Natural killer cell (primary cell): ENCODE results near the gene GPR55. TPM values are rescaled to one million over a fixed set of nuclear protein-coding genes. Genes with fewer than 3 reads are reported as not detected.

Experiments
- ATAC-seq, 3 donors: fragments of 150-1000 bp in 2 of 3; fragments of 200-7000 bp in 1 of 3; cut with Tn5 transposase; 1 replicate in 1 of 3; 2 replicates in 2 of 3; pipeline ENCODE4 v1.10.0; 2021; ENCODE audit warnings: mild to moderate bottlenecking in 2 of 3, moderate library complexity in 2 of 3
- DNase-seq, 2 donors: peaks; one replicate each; pipeline versions ENCODE4 v3.0.0 to v3.0.0-alpha.2; 2013 to 2021; ENCODE audit warnings: mixed read lengths in 1 of 2
- H3K27ac ChIP-seq: one replicate; pipeline ENCODE4 v1.5.1; 2013; ENCODE audit warnings: mild to moderate bottlenecking, low read length
- H3K27me3 ChIP-seq: one replicate; pipeline ENCODE4 v1.6.1; 2013; ENCODE audit warnings: low read length; ENCODE audit not compliant: control insufficient read depth, insufficient read depth
- H3K36me3 ChIP-seq: one replicate; pipeline ENCODE4 v1.6.1; 2013; ENCODE audit warnings: low read length; ENCODE audit not compliant: control insufficient read depth, insufficient read depth
- H3K4me1 ChIP-seq: one replicate; pipeline ENCODE4 v1.6.1; 2013; ENCODE audit warnings: low read length; ENCODE audit not compliant: control insufficient read depth, insufficient read depth
- H3K4me3 ChIP-seq: one replicate; pipeline ENCODE4 v1.5.1; 2013; ENCODE audit warnings: low read length
- H3K9me3 ChIP-seq: one replicate; pipeline ENCODE4 v1.6.1; 2013; ENCODE audit warnings: low read length; ENCODE audit not compliant: control insufficient read depth, insufficient read depth
- H3K27ac Mint-ChIP-seq, 2 donors: one replicate each; pipeline ENCODE4 v1.8.0; 2022; ENCODE audit warnings: mild to moderate bottlenecking in 2 of 2, mixed read lengths in 2 of 2, moderate library complexity in 1 of 2
- H3K27me3 Mint-ChIP-seq, 2 donors: one replicate each; pipeline ENCODE4 v1.8.0; 2022; ENCODE audit warnings: low read depth in 2 of 2, mixed read lengths in 2 of 2
- H3K36me3 Mint-ChIP-seq: one replicate; pipeline ENCODE4 v1.8.0; 2022; ENCODE audit warnings: mixed read lengths
- H3K4me1 Mint-ChIP-seq, 2 donors: one replicate each; pipeline ENCODE4 v1.8.0; 2022; ENCODE audit warnings: mixed read lengths in 2 of 2
- H3K4me3 Mint-ChIP-seq: one replicate; pipeline ENCODE4 v1.8.0; 2022; ENCODE audit warnings: mild to moderate bottlenecking, moderate library complexity, mixed read lengths
- H3K9me3 Mint-ChIP-seq, 2 donors: one replicate each; pipeline ENCODE4 v1.8.0; 2022; ENCODE audit warnings: mixed read lengths in 2 of 2
- CTCF ChIP-seq: fragments of 200-600 bp; IDR thresholded peaks from one replicate; pipeline ENCODE4 v1.8.0; 2022; ENCODE audit warnings: antibody characterized with exemption
- WGBS: methylation state at CpG from one replicate; pipeline ENCODE4 v1.1.7; 2013; ENCODE audit warnings: missing lambda C conversion rate; ENCODE audit not compliant: insufficient coverage; 5-methylcytosine and 5-hydroxymethylcytosine counted together
- intact Hi-C: fragments of 100-400 bp; cut with micrococcal nuclease; formaldehyde crosslinking; loops from one replicate; pipeline ENCODE4 v1.14.2; 2022
- total RNA-seq, 4 donors: library from RNA; stranded (reverse); fragments of 120-200 nt in 1 of 4; gene quantifications; one replicate each; pipeline versions ENCODE4 v1.2.3 to v1.2.4, GENCODE V29; 2013 to 2022

The GPR55 gene
- total RNA-seq, 3 donors from 2014 or later (not counting 1 experiment from before 2014, with no cell fraction given): 0.09 to 1.1 (median 0.40) TPM

- H3K27me3 Mint-ChIP-seq: peaks cover 14 to 18% of the 10 kb centered on the region in 2 donors
- intact Hi-C loops: no loop called here
- H3K4me3 Mint-ChIP-seq: no peak overlapping the region
- peak overlapping the region in 1 of 2 donors; percentile 4 for H3K27ac Mint-ChIP-seq
- H3K27ac ChIP-seq: no peak overlapping the region
- no peaks in the 10 kb centered on the region for H3K36me3 Mint-ChIP-seq
- H3K9me3 Mint-ChIP-seq: no peaks in the 10 kb centered on the region
- TF ChIP-seq CTCF: no peak
- H3K4me1 ChIP-seq: peaks cover 20% of the 10 kb centered on the region
- peaks cover 7 to 30% of the 10 kb centered on the region in 2 donors for H3K4me1 Mint-ChIP-seq
- ATAC-seq: peak; percentile 62 to 95 (median 76)
- no peaks in the 10 kb centered on the region for H3K27me3 ChIP-seq
- H3K4me3 ChIP-seq: no peak overlapping the region
- peak in 1 of 2 donors; percentile 53 for DNase-seq
- no peaks in the 10 kb centered on the region for H3K9me3 ChIP-seq
- H3K36me3 ChIP-seq: no peaks in the 10 kb centered on the region
- 57% methylated on average over 19 of the region's 19 CpGs for WGBS
These were observed 18.2 kb upstream of the GPR55 start for GRCh38 chr2:230942920-230943896.

GRCh38 chr2:230942371-230942770 lies 17.3 kb upstream of the GPR55 start:
- Histone ChIP-seq H3K27me3 (no peaks in the 10 kb centered on the region), H3K36me3 (no peaks in the 10 kb centered on the region), H3K9me3 (peaks cover 5% of the 10 kb centered on the region), H3K27ac (no peak overlapping the region), H3K4me3 (no peak overlapping the region), H3K4me1 (peaks cover 13% of the 10 kb centered on the region)
- Mint-ChIP-seq H3K27ac (peak overlapping the region in 1 of 2 donors; percentile 4), H3K4me1 (peaks cover 7 to 24% of the 10 kb centered on the region in 2 donors), H3K36me3 (no peaks in the 10 kb centered on the region), H3K9me3 (peaks cover 0 to 2% of the 10 kb centered on the region in 2 donors), H3K27me3 (peaks cover 14 to 18% of the 10 kb centered on the region in 2 donors), H3K4me3 (no peak overlapping the region)
- intact Hi-C loops: no loop called here
- TF ChIP-seq CTCF: no peak
- ATAC-seq (no peak), DNase-seq (no peak)
- 58% methylated on average over 2 of the region's 3 CpGs for WGBS

GRCh38 chr2:230941202-230942180 lies 16.4 kb upstream of the GPR55 start:
- 83% methylated on average over 13 of the region's 14 CpGs for WGBS
- ATAC-seq: no peak
- intact Hi-C loops: no loop called here

More at GRCh38 chr2:230941202-230942180, 16.4 kb upstream of the GPR55 start:
- Histone ChIP-seq H3K4me3 (no peak overlapping the region), H3K27me3 (no peaks in the 10 kb centered on the region), H3K4me1 (peaks cover 13% of the 10 kb centered on the region), H3K27ac (no peak overlapping the region), H3K36me3 (no peaks in the 10 kb centered on the region), H3K9me3 (peaks cover 13% of the 10 kb centered on the region)
- Mint-ChIP-seq H3K36me3 (no peaks in the 10 kb centered on the region), H3K27me3 (peaks cover 14 to 18% of the 10 kb centered on the region in 2 donors), H3K9me3 (peaks cover 0 to 2% of the 10 kb centered on the region in 2 donors), H3K4me3 (no peak overlapping the region), H3K27ac (no peak overlapping the region), H3K4me1 (peaks cover 7 to 24% of the 10 kb centered on the region in 2 donors)
- DNase-seq: no peak
- TF ChIP-seq CTCF: no peak
